ENCODE results near the gene EPHA1.

The EPHA1 gene

GRCh38 chr7:143388051-143388450 lies 20.6 kb downstream of the EPHA1 start:
- no peak for DNase-seq

GRCh38 chr7:143387156-143387975 lies 21.3 kb downstream of the EPHA1 start:
- no peak for DNase-seq

- DNase-seq, result no peak
These were observed 22.5 kb downstream of the EPHA1 start for GRCh38 chr7:143385891-143386781.

GRCh38 chr7:143384661-143385631 lies 23.7 kb downstream of the EPHA1 start:
- DNase-seq, result no peak

GRCh38 chr7:143384148-143384547 lies 24.5 kb downstream of the EPHA1 start:
- no peak for DNase-seq

GRCh38 chr7:143383642-143383957 lies 25.1 kb downstream of the EPHA1 start:
- DNase-seq, result no peak

- no peak for DNase-seq
These were observed 25.6 kb downstream of the EPHA1 start for GRCh38 chr7:143382791-143383641.

GRCh38 chr7:143382126-143382790 lies 26.4 kb downstream of the EPHA1 start:
- no peak for DNase-seq

- DNase-seq, result no peak
These were observed 27.1 kb downstream of the EPHA1 start for GRCh38 chr7:143381427-143382125.

GRCh38 chr7:143380646-143381426 lies 27.8 kb downstream of the EPHA1 start, which contains the start of gene ZYX:
TSS of gene ZYX (plus strand) at chr7:143381345. CDS start at chr7:143381572, 227 bp downstream.
- peak; percentile 91 for DNase-seq

- DNase-seq, result peak; percentile 90
These were observed 28.4 kb downstream of the EPHA1 start for GRCh38 chr7:143380260-143380645.

- DNase-seq, result no peak
These were observed 28.9 kb downstream of the EPHA1 start for GRCh38 chr7:143379611-143380259.

GRCh38 chr7:143376396-143376795 lies 32.3 kb downstream of the EPHA1 start:
- DNase-seq, result no peak

- peak; percentile 50 for DNase-seq
These were observed 33.2 kb downstream of the EPHA1 start for GRCh38 chr7:143375298-143376034.

- no peak for DNase-seq
These were observed 34.1 kb downstream of the EPHA1 start for GRCh38 chr7:143374561-143374960.

- DNase-seq, result no peak
These were observed 35.3 kb downstream of the EPHA1 start for GRCh38 chr7:143373255-143373794.

- peak; percentile 59 for DNase-seq
These were observed 36.6 kb downstream of the EPHA1 start for GRCh38 chr7:143372070-143372469.

Measured in activated CD8-positive, alpha-beta memory T cell treated with anti-CD3 and anti-CD28 coated beads, Interleukin-2, amount 50 U/mL, for 4 hours (primary cell).